HG02571 (cell line): Measurements from ENCODE around the gene TDRD7.

Experiments used
- ATAC-seq: cut with Tn5 transposase; IDR thresholded peaks from one replicate; pipeline ENCODE4 v1.9.1; 2021; ENCODE audit warnings: mild to moderate bottlenecking, moderate library complexity; ENCODE audit not compliant: unreplicated experiment

The TDRD7 gene

DNA sequence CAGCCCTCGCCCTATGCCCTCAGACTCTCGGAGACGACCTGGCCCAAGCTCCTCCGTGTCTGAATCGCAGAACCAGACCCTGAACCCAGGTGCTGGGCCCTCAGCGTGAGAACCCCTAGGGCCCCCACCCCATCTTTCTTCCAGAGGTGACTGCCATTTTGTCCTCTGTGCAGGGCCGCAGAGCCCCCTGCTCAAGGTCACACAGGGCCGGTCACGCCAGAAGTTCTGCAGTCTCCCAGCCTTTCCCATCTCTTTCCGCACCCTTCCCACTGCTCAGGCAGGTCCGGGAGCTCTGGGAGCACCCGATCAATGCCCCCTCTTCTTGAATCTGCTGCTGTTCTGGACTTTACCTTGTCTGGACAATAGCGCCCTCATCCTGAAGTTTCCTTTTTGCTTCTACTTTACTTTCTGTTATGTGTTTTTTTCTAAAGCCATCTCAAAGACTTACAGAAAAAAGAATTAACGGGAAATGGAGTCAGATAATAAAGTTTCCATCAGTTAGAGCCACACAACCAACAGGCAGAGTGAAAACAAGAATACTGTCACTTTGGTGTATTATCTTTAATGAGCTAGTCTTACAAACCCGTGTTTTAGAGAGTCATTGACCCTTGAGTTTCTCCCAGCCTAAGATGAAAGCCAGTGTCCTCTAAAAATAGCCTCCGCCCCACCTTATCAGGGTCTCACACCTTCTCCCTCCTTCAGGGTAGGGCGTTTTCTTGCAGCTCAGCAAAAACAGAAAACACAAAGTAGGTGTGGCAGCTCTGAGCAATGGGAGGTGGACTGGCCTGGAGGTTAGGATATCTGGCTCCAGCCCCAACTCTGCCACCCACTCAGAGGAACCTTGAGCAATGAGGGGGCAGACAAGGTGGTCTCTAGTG, 91.3 kb downstream of the TDRD7 start:
- no peak for ATAC-seq

DNA sequence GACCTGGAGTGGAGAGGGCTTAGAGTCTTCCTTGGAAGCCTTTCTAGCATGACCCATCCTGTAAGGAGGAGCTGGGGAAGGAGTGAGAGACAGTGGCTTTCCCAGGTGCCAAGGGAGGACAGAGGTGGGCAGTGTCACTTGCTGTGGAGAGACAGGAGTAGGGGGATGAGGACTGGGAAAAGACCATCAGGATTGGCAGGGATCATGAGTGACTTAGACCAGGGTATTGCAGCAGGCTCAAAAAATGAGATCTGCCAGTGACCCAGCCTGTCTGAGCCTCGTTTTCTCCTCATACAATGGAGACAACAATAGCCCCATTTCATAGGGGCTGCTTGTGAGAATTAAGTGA, 91.9 kb downstream of the TDRD7 start:
- no peak for ATAC-seq

- ATAC-seq = no peak
Observed at GRCh38 chr9:97504381-97505216, 92.7 kb downstream of the TDRD7 start.

- ATAC-seq = no peak
Observed at GRCh38 chr9:97505845-97506244, 93.9 kb downstream of the TDRD7 start.

GRCh38 chr9:97506306-97506705, 94.4 kb downstream of the TDRD7 start:
- ATAC-seq = no peak

GRCh38 chr9:97506787-97507186, 94.9 kb downstream of the TDRD7 start:
- ATAC-seq = no peak

- no peak for ATAC-seq
Observed at GRCh38 chr9:97507428-97507984, 95.6 kb downstream of the TDRD7 start.

DNA sequence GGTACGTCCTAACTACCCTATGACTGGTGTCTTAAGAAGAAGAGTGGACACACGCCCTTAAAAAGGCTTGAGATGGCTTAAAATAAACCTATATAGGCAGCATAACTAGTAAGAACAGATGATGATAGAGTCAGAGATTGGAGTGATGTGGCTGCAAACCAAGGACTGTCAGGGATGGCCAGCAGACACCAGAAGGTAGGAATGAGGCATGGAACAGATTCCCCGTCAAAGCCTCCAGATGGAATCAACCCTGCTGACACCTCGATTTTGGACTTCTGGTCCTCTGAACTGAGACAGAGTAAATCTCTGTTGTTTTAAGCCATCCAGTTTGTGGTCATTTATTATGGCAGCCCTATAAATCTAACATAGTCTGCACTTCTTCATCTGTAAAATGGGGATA, 97.0 kb downstream of the TDRD7 start:
- no peak for ATAC-seq

DNA sequence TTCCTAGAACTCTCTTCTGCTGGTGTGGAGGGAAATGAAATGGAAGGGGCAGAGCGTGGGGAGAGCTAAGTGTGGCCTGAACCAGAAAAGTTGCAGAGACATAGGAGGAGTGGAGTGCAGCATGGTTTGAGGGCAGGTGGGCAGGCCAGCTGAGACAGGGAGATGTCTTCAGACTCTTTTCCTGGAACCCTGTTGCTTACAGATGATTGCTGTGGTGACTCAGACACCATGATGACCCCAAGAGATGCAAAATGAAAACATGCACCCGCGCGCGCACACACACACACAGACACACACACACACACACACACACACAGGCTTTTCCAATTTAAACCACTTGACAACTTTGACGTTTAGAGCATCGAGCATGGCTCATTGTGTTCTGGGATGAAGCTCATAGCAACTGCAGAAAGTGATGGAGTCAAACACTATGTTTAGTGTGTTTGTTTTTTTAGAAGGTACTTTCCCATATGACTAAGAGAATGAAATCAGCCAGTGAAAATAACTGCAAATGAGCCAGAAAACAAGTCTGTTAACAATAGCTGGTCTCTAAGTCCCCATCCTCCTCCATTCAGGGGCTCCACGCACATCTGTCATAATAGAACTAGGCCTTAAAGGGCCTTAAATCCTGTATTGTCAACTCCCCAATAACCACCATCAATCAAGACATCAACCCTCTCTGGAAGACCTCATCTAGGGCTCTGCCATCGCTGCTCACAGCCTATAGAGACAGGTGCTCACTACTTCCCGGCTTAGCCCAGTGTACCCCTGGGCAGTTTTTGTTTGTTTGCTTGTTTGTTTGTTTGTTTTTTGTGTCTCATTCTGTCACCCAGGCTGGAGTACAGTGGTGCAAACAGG, 99.1 kb downstream of the TDRD7 start:
- peak; percentile 69 for ATAC-seq

- peak; percentile 10 for ATAC-seq
Observed at GRCh38 chr9:97511655-97512427, 99.9 kb downstream of the TDRD7 start.

- no peak for ATAC-seq
Observed at GRCh38 chr9:97512966-97513560, 101.2 kb downstream of the TDRD7 start.

GRCh38 chr9:97514531-97514930, 102.6 kb downstream of the TDRD7 start:
- ATAC-seq = no peak

- ATAC-seq = no peak
Observed at GRCh38 chr9:97515662-97516061, 103.8 kb downstream of the TDRD7 start.

DNA sequence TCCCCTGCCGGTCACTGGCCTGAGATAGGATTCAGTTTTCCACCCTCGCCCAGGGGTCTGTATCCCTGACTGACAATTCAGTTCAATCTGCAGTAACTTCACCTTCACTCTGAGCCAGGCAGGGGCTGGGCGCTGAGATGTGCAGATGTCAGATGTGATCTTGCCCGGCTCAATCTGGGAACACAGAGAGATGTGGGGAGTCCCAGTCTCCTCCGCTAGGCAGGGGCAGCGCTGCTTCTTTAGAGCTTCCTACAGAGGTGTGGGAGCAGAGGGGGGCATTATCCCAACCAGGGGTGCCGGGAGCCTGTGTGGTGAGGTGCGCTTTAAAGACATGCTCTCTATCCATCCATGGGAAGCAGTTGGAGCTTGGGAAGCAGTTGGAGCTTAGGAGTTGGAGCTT, 104.2 kb downstream of the TDRD7 start:
- no peak for ATAC-seq

DNA sequence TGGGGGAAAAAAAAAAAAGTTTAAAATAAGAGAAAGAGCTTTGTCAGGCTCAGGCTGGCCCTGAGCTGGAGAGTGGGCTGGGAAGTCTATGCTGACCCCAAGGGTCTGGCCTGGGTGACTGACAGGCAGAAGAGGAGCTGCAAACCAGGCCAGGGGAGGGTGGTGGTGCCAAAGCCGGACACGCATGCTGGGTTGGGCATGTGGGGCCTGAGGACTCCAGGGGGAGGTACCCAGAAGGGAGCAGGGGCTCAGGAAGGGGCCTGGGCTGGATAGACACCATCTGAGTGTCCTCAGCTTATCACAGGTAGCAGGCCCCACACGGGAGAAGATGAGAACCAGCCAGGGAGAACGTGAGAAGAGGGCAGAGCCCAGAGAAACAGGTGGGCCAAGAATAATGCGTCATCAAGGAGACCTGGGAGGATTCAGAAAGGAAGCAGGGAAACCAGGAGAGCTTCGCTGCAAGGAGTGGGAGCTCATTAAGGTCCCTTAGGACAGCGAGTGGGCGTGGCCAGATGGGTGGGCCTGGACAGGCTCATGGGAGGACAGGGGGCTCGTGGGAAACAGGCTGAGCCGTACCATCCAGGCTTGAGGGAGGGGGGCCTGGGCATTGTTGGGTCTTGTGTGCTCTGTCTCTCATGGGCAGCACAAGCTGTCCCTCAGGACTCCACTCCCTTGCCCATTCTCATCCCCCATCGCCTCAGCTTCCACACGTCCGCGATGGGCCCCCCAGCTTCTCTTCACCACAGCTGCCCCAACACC, 105.6 kb downstream of the TDRD7 start:
- ATAC-seq = no peak

DNA sequence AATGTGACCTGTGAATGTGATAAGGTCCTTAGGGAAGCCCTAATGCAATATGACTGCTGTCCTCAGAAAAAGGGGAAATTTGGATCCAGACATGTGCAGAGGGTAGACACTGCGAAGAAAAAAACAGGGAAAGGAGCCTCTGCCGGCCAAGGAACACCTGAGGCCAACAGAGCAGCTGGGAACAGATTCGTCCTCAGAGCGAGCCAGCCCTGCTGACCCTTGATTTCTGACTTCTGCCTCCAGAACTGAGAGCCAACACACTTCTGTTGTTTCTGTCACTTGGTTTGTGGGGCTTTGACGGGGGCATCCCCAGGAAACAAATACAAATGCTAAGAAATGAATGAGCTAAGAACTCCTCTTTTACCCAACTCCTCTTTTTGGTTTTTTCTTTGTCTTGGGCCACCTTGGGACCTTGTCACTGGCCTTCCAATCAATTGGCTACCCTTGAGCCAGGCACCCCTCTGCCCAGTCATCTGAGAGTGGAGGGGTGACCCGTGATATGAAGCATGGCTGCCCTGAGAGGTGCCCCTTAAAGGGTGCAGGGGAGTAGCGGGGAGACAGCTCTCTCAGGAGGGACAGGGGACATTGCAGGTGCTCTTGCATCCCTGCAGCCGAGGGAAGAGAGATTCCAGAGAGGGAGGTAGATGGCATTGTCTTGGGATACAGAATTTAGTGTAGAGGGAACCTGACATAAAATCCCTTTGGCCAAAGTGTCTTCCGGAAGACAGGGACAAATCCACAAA, 106.4 kb downstream of the TDRD7 start:
- ATAC-seq = no peak

DNA sequence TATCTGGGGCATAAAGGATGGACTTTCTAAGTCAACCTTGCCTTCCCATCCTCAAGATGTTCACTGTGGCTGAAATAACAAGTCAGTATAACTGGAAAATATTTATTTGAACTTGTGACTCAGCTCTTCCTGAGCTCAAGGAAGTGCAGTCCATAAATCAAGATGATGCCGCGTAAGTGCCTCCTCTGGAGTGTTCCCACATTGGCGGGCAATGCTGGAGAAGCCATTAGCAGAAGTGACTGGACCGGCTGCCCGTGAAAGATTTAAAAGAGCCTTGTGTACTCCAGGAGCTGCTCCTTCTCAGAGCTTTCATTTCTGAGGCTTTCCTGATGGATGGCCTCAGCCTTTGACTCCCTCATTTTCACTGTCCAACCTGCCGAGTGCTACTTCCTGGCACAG, 107.0 kb downstream of the TDRD7 start:
- ATAC-seq = no peak

- no peak for ATAC-seq
Observed at GRCh38 chr9:97519441-97519970, 107.6 kb downstream of the TDRD7 start.
